HG03045 (cell line): ENCODE measurements around the gene CIC.

Experiments
- ATAC-seq: cut with Tn5 transposase; IDR thresholded peaks from one replicate; pipeline ENCODE4 v1.9.1; 2021; ENCODE audit warnings: mild to moderate bottlenecking, moderate library complexity; ENCODE audit not compliant: unreplicated experiment

CIC gene

DNA sequence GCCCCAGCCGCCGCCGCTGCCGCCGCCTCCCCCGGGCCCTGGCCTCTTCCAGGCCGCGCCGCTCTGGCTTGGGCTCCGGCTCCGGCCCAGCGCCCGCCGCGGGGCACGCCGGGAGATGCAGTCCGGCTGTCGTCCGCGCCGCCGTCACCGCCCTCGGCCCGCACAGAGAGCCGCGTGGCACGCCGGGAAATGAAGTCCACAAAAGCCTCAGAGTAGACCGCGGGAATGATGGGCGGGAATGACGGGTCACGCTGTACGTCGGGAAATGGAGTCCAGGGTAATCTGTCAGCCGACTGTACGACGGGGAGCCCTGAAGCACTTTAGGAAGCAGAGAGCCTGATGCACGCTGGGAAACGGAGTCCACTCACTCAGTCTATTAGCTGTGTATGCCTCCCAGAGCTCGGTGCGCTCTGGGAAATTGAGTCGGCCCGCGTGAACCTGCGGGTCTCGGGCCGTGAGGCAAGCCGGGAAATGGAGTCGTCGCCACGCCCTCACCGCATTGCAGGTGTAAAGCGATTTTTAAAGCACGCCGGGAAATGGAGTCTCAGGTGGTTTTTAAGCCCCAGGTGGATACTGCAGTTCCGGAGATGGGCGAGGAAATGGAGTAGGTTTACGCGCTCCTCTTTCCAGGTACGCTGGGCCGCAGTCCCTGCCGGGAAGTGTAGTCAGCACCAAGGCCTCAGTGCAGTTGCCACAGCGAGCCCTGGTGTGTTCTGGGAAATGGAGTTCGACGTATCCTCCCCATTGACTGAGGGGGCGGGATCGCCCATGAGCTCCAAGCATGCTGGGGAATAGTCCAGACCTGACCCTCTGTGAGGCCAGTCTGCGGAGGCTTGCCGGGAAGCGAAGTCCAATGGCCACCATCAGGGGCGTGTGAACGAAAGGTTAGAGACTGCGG lies 26.3 kb upstream of the CIC start, which contains the start of gene GSK3A:
TSS of gene GSK3A (minus strand) at position 91 of the 898 bp plus-strand sequence. CDS start 137 bp downstream, outside the sequence.
- peak; percentile 61 for ATAC-seq

- ATAC-seq, result peak; percentile 39
Measured at GRCh38 chr19:42244347-42245220, 24.5 kb upstream of the CIC start.

- no peak for ATAC-seq
Measured at GRCh38 chr19:42245231-42245630, 23.8 kb upstream of the CIC start.

DNA sequence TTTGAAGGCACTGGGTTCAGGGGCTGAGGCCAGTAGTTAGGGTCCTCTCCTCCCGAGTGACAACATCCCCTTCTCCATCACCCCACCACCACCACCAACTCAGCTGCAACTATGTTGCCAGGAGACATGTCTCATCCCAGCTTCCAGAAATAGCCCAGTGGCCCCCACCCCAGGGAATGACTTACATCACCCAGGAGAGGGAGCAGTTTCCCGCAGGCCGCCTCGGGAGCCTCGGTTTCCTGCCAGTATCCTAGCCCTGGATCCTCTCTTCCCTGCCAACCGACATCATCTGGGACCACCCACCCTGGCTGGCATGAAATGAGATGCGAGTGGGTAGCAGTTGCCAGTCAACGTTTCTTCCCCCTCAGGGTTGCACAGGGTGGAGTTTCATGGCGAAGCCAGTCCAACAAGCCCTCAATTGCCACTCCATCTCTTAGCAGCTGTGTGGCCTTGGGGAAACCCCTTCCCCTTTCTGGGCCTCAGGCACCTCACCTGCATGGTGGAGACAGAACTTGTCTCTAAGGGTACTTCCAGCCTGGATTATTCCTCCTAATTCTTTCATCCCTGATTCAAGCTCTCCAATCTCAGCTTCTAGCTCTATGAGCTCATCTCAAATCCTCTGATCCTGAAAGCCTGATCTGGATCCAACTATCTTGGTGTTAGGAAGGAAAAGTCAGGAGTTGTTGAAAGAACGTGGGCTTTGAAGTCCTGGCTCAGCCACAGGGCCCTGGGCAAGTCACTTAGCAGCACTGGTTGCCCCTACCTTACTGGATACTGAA lies 22.7 kb upstream of the CIC start:
- ATAC-seq, result no peak

DNA sequence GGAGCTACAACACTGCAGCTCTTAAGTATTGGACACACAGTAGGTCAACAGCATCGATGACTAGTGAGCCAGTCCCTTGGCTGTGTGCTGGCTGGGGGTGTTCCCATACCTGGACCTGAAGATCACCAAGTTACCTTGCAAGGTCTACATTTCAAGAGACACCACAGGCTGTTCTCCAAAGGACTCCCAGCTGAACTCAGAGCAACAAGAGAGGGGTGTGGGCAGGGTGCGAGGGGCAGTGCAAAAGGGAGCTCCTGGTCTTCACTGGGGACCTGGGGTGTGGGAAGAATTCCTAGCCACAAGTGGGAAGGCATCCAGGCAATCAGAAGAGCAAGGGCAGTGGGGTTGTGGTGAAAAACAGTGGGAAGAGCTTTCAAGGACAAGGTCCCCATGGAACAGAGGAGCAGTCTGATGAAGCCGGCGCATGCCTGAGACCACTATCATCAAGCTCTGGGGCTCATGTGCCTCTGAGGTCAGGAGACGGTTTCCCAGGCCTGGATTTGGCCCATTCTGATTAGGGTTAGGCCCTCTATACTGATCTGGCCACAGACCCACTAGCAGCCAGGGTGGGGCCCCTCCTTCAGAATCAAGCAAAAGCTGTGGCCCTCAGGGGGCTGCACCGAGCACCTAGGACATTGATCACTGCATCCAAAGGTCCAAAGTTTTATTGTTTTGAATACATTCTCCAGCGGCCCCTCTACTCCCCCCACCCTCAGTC lies 22.0 kb upstream of the CIC start:
- ATAC-seq, result no peak

DNA sequence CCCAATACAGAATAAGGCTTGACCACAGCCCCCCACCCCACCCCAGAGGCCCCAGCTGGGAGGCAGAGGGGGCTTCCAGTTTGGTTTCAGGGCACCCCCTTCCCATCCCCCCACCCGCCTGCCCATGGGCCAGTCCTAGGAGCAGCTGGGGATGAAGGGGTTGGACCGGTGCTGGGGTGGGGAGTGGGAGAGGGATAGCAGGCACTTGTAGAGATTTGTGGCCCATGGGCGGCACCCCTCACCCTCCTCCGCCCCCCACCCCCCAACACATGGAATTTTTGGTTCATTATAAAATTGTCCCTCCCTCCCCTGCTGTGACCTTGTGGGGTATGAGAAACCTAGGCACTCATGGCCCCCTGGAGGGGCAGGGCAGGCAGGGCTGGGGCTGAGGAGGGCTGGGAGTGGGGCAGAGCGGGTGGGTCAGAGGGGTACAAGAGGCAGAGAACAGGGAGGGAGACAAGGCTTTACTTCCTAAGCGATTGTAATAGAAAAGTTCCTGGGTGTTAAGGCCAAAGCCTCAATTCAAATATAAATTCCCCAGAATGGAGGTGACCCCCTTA lies 21.3 kb upstream of the CIC start:
- no peak for ATAC-seq

- no peak for ATAC-seq
Measured at GRCh38 chr19:42248270-42249148, 20.5 kb upstream of the CIC start.

GRCh38 chr19:42249149-42249750 lies 19.8 kb upstream of the CIC start:
- ATAC-seq, result no peak

DNA sequence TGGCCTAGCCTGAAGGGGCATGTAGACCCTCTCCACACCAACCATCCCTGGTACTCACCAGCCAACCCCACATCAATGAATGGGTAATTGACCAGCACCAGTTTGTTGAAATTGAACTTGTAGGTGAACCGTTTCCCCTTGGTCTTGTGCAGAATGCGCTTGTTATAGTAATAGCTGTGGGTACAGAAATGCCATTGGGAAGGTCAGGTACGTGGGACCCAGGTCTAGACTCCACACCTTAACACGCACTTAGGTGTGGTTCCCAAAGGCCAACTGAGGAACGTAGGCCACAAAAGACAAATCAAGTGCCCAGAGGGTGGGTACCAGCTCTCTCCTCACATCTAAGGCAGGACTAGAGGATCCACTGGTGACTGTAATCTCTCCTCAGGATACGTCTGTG lies 19.3 kb upstream of the CIC start:
- no peak for ATAC-seq

DNA sequence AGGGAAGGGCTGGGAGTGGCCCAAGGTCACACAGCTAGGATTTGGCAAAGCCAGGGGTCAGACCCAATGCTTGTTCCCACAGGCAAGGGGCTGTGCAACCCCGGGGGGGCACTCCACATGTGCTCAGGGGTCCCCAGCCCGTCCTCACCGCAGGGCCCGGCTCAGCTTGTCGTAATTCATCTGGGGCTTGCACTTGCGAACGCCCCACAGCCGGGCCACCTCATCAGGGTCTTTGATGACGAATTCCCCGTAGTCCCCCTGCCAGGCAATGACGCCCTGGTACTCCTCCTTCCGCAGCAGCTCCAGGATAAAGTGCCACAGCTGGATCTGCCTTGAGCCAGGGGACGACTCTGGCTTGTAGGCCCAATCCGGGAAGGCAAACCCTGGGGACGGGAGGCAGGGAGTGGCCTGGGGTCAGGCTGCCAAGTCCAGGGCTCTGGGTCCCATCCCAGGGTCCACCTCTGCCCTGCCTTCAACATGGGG lies 18.8 kb upstream of the CIC start:
- no peak for ATAC-seq

DNA sequence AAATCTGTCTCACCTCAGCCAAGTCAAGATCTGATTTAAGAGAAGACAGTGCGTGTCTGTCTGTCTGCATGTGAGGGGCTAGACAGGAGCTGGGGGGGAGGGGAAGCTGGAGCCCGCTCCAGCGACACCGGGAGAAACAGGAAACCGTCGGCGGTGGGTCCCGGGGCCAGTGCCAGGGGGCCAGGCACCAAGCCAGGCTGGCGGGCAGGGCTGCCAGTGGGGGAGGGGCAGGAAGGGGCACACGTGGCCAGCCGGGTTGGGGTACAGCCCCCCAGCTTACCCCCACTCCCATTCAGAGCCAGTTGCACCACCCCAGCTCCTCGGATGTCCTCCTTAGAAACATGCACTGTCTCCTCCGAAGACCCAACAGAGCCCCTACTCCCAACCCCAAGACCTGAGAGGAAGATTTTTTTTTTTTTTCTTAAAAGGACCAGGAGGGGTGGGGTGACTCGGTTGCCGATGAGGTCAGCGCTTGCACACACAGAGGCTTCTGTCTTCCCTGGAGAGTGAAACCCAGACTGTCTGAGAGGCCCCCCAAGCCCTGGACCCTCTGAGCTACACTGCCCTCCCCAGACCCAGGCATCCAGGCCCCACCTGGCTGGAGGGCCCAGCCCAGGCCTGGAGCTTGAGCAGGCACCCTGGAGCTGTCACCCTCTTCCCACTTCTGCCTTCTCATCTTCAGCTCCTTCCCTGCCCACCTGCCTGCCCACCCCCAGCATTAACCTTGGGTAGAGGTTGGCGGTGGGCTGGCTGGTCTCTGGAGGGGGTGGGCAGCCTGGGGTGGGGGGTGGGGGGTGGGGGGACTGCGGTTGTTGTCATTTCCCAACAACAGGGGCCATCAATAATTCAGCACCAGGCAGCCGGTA lies 18.2 kb upstream of the CIC start:
- ATAC-seq, result no peak

DNA sequence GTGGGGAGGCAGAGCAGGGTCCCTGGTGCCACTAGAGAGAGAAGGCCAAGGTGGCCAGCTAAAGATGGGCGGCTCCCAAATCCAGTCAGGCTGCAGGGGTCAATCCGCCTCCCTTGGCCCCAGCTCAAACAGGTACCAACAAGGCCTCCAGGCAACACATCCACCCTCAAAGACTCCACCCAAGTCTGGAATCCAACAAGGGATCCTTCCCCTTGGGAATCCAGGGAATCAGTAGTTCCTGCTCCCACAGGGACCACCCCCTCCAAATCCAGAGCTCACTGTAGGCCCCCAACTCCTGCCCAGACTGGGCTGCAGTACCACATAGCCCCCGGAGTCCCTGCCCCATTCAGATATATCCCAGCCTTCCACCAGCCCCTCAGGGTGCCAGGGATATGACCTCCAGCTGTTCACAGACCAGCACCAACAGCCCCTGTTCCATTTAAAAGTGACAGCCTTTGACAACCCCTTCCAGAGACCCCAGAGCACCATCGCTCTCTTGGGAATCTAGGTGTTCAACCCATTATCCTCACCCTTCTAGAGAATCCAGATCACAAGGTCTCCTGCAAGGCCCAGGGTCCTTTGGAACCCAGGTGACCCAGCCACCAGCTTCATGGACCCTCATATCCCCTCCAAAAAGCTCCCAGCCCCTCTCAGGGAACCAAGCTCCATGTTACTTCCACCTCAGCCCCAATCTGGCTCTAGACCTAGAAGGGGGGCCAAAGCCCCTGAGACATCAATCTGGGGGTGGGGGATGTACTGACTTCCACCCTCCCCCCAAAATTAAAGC lies 17.3 kb upstream of the CIC start:
- ATAC-seq, result no peak

GRCh38 chr19:42252365-42253244 lies 16.4 kb upstream of the CIC start:
- no peak for ATAC-seq

DNA sequence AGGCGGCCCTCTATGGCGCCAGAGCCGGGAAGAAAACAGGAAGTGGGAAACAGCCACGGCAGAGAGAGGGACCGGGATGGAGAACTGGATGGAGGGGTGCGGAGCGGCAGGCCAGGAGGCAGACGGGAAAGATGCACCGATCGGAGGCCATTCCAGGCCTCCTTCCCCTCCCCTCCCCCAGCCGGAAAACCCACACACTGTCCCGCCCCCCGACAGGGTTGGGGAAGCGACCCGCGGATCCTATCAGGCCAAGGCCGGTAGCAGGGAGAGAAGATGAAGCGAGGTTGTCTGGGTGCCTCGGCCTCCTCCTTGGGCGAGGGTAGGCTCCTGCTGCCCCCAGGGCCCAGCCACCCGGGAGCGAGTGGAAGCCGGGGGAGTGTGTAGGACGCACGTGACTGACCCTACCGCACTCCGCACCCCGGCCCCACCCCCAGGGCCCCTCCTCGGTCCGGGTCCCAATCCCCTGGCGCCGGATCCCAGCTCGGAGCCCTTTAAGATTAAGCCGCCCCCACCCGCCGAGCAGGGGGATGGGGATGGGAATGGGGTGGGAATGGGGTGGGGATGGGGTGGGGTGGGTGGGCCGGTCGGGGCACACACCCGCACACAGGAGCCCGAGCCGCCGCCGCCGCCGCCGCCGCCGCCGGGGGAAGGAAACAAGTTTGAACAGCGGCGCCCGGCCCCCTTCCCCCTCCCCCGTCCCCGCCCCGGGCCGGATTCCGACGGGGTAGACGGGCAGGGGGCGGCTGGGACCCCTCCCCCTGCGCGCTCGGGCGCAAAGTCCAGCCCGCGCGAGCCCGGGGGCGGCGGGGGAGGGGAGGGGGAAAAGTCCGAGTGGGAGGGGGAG lies 15.6 kb upstream of the CIC start:
- peak; percentile 1 for ATAC-seq
